ENCODE results near the gene IGSF3.

The IGSF3 gene

DNA sequence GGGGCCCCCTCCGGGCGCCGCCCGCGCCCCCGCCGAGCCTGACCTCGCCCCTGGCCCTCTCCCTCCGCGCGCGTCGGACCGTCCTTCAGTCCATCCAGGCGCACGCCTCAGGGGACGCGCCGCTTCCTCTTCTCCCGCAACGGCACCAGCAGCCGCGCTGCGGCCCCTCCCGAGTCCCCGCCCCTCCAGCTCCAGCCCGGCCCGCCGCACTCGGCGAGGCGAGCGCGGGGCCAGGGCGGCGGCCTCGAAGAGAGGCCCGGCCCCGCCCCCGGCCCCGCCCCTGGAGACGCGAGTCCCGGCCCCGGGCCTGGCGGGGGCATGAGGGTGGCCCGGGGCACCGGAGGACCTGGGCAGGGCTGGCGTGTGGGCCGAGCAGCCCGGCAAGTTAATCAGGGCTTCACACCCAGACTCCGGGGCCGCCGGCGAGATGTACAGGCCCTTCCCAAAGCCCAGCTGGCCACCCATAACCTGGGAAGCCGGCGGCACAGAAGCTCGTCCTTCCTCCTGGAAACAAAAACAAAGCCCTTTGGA, at the start of gene IGSF3:
IGSF3 (minus strand) TSS at position 159 of the 531 bp plus-strand sequence. CDS start 1,407 bp downstream, outside the sequence.
- DNase-seq (ENCODE audit: low spot score) = no peak

DNA sequence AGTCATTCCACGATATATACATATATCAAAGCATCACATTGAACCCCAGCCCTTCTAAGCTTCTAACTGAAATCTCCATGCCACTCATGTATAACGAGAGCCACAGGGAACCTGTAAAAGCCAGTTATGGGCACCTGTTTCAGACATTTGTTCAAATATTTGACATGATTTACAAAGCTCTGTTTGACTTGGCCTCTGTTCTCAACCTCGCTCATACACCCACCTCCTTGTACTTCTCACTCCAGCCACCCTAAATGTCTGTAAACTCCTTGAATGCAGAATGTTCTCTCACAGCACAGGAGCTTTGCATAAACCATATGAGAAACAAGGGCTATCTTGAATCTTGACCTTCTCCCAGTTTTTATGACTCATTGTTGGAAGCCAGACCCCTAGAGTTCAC, 49.8 kb upstream of the IGSF3 start:
- DNase-seq (ENCODE audit: low spot score) = no peak

DNA sequence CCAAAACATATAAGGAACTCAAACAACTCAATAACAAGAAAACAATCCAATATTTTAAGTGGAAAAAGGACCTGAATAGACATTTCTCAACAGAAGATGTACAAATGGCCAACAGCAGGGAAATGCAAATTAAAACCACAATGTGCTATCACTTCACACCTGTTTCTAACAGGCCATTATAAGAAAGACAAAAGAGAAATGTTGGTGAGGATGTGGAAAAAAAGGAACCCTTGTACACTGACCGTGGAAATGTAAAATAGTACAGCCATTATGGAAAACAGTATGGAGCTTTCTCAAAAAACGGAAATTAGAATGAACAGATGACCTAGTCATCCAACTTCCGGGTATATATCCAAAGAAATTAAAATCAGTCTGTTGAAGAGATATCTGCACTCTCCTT, 48.9 kb upstream of the IGSF3 start:
- no peak for DNase-seq (ENCODE audit: low spot score)

DNA sequence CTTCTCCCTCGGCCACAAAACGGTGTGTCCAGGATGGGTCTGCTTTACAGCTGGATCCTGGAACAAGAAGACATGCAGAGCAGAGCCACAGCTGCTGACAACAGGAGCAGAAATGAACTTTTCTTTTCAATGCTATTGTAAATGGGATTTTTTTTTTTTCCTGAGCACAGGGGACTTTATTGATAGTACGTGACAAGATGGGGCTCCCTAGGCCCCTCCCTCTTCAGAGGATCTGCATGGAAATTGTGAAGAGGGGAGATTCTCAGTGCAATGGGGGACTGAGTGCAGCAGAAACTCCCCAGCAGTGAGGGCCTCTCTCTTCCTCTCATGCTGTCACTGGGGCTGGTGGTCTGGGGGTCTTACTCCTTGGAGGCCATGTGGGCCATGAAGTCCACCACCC, 45.9 kb upstream of the IGSF3 start:
- no peak for DNase-seq (ENCODE audit: low spot score)

DNA sequence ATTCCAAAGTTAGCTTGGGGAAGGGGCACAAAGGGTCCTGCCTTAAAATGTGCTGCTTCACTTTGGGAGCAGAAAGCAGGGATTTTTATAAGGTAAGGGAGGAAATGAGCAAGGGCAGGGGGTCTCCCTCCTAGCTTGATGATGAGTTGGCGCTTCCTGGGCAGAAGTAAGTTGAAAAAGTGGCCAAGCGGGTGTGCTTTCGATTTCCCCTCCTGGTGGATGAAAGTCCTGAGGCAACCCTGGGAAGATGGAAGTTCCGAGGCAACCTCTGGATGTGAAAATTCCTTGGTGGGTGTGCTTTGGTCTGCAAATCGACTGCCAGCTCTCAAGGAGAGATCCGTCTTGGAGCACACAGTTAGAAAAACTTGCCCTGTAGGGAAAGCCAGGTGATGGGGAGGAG, 45.0 kb upstream of the IGSF3 start:
- DNase-seq (ENCODE audit: low spot score) = no peak

DNA sequence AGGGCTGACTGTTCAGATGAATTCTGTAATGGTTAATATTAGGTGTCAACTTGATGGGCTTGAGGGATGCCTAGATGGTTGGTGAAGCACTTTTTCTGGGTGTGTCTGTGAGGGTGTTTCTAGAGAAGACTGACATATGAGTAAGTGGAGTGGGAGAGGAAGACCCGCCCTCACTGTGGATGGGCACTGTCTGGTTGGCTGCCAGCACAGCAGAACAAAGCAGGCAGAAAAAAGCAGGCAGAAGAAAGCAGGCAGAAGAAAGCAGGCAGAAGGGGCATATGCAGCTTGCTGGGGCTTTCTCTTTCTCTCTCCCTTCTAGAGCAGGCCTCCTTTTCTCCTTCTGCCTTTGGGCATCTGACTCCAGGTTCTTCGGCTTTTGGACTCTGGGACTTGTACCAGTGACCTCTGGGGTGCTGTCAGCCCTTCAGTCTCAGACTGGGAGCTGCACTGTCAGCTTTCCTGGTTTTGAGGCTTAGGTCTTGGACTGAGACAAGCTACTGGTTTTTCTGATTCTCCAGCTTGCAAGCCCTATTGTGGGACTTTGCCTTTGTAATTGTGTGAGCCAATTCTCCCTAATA, 43.8 kb upstream of the IGSF3 start:
- DNase-seq (ENCODE audit: low spot score) = no peak

DNA sequence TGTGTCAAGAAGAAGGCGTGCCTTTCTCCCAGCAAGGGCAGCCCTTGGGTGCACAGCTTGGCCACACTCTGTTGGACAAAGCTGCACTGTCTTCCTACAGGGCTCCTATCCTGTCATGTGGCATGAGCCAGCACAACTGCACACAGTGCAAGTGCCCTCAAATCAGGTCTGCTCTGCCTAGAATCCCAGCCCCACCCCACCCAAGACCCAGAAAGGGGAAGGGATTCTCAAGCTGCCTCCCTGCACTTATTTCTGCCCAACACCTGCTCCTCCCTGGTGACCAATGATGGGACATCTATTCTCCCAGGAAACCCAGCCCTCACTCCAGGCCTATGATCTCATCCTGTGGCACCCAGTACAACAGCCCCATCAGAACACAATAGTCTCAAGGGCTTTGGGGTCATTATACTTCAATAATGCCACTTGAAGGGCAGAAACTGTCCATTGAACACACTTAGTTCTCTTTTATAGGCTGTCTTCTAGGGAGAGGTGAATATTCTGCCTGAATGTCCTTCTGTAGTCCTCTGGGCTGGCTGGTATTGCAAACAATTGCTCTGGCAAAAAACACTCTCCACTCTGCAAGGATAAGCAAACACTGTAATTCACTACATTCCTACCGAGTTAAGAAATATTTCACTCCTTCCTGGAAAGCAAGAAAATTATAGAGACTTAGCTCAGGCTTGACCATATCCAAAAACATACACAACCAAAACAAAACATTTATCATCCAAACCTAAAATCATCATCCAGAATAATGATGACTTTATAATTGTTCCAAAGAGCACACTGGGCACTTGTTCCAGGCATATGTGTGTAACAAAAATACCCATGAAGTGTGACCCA, 43.1 kb upstream of the IGSF3 start:
- no peak for DNase-seq (ENCODE audit: low spot score)

DNA sequence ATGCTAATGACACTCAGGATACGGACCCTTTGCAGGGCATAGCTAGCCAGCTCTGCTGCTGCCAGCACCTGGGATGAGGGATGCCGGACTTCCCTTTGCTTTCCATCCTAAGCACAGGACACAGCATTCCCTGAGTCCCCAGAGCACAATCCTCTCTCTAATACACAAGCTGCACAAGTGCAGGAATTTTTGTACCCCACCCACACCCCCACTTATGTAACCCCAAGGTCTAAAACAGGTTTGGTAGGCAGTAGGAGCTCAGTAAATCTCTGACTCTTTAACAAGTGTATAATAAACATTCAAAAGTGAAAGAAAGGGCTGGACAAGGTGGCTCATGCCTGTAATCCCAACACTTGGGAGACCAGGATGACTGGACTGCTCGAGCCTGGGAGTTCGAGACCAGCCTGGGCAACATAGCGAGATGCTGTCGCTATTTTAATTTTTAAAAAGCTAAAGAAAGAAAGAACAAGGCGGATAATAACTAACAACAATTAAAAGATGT, 42.2 kb upstream of the IGSF3 start:
- no peak for DNase-seq (ENCODE audit: low spot score)

DNA sequence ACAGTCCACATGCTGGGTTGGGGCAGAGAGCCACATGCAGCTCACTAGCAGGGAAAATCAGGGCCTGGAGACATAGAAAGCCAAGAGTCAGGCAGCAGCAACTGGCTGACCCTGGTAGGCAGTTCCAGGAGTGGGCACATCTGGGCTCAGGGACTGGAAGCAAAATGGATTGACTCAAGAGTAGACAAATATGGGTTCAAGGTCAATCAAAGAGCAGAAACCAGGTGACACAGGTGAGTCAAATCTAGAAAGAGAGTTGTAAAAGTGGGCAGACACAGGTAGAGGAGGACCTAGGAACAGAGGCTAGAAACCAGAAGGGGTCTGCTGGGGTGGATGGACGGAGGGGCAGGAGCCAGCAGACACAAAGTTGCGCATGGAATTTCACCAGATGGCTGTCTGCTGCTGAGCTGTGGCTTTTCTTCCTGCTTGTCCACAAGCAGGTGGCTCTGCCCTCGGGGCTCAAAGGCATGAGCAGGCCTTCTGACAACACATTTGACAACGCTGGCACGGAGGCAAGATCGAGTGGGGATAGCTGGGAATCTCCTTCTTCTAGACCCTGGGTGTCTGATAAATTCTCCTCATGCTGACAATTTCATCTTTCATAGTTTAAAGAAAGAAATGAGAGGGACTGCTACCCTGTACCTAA, 40.8 kb upstream of the IGSF3 start:
- DNase-seq (ENCODE audit: low spot score) = no peak

DNA sequence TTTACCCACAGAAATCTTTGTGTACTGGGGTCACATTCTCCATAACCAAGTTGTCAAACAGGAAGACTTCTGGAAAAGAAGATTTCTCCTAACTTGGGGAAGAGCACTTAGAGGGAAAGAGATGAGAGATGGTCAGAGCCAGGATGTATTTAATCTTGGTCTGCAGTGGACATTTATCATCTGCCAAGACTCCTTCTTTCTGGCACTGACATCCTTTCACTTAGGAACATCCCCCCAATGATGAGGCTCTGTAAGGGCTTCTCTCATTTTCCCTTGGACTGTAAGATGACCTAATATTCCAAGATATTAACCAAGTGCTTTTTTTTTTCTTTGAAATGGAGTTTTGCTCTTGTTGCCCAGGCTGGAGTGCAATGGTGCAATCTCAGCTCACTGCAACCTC, 39.3 kb upstream of the IGSF3 start:
- no peak for DNase-seq (ENCODE audit: low spot score)

DNA sequence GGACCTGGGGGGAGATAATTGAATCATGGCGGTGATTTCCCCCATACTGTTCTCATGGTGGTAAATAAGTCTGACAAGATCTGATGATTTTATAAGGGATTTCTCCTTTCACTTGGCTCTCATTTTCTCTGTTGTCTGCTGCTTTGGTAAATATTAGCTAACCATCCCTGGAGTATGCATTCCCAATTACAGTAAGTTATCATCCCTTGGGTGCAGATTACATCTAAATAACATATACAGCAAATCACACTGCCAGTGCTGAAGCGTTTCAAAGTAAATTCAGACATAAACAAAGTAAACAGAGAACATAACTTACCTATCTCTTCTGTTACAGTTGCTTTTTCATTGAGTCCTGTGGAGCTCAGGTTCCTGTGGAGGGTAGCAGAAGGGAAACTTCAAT, 38.6 kb upstream of the IGSF3 start:
- no peak for DNase-seq (ENCODE audit: low spot score)

DNA sequence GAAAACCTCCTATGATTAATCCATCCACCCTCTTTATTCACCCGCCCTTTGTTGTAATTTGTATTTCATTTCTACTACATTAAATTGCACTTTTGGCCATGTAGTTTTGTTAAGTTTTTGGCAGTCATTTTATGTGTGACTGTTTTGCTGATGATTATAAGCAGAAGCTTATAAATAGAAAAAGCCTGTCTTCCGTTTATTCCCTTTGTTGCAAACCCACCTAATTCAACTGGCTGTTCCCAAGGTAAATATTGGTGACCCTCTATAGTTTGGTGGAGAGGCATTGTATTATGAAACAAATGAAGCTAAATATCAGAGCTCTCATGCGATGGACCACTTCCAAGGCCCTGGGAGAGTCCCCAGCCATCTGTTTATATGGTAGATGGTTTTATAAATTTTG, 36.7 kb upstream of the IGSF3 start:
- no peak for DNase-seq (ENCODE audit: low spot score)

DNA sequence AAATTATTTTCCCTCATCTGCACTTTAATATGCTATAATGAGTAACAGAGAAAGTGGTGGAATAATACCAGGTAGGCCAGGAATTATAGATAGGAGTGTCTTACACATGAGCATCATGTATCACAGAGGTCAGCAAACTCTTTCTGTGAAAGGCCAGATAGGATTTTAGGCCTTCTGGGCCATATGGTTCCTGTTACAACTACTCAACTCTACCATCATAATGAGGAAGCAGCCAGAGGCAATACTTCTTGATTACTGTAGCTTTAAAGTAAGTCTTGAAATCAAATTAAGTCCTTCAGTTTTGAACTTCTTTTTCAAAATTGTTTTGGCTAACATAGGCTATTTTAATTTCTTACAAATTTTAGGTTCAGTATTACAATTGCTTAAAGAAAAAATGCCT, 32.1 kb upstream of the IGSF3 start:
- DNase-seq (ENCODE audit: low spot score) = no peak

DNA sequence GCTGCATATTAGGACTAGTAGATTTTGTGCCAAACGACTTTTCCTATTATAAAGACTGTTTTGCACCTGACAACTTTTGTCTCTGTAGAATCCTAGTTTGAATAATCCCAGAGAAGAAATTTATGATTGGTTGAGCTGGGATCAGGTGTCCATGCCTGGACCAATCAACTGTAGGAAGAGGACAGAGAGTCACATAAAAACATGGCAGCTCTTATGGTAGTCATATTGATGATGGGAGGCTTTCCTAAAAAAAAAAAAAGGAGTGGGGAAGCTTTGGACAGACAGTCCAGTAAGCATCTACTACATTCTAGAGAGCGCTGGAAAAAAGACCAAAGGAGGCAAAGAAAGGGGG, 30.7 kb upstream of the IGSF3 start:
- no peak for DNase-seq (ENCODE audit: low spot score)

DNA sequence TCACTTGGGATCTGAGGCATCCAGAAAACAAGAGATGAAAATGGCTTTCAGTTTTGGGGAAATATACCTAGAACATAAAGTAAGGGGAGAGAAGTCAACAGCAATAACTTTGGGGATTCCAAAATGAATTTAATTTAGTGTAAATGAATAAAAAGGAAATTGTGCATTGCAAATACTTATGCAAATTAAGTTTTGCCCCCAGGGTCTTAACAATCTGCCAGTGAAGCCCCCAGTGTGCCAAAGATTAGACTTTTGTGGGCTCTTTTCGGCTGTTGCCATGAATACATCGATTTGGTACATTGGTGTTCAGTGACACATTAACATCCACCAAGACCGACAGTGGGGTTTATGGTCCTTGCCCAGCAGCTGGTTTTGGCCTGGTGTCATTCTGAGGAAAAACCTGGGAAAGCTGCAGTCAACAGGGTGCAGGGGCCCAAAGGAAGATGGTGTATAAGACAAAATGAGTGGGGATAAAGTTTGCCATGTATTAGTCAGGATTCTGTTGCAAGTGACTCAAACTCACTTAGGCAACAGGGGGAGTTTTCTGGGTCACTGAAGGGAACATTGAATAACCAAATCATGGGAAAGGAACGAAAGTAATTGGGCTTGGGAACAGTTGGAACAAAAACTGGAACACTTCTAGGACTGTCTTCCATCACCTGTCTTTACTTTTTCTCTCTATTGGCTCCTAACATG, 30.2 kb upstream of the IGSF3 start:
- DNase-seq (ENCODE audit: low spot score) = no peak

DNA sequence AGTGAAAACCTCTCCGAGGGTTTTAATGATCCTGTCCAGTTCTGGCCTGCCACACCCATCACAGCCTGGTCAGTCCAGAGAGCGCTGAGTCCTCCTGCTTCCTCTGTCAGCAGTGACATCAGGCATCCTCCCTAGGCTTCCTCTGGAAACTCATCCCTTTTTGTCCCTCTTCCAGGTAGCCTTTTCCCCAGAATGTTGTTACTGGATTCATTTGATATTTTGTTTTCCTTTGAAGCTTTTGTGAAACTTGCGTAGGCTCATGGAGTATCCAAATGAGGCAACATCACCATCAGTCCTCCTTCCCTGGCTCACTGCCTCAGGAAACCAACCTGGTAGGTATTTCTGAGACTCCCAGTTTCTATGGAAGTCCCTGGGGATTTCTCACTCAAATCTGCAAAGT, 27.0 kb upstream of the IGSF3 start:
- no peak for DNase-seq (ENCODE audit: low spot score)

DNA sequence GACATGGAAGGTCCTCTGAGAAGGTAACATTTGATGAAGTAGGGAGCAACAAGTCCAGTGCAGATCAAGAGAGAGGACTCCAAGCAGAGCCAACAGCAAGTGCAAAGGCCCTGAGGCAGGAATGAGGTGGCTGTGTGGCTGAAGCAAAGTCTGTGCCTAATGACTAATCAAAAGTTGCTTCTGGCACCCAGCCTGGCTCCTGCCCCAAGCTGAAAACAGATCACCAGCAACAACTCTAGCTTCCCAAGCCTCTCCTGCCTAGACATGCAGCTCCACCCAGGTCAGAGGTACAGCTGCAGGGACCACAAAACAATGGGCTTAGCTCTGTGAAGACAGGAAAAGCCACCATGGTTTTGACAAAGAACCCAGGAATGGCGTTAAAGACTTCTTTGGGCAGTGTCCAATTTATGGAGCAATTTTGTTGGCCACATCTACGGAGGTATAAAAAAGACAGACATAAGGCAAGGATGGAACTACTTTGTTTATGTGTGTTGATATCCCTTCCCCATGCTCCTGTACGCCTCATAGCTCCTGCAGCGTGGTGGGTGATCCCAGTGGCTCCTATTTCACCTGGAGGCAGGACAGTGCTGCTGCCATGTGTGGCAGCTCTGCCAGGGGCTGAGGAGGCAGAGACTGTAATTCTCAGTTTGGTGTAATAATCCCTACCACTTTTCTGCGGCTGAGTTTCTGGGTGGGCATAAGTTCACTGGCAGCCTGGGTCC, 26.4 kb upstream of the IGSF3 start:
- no peak for DNase-seq (ENCODE audit: low spot score)

DNA sequence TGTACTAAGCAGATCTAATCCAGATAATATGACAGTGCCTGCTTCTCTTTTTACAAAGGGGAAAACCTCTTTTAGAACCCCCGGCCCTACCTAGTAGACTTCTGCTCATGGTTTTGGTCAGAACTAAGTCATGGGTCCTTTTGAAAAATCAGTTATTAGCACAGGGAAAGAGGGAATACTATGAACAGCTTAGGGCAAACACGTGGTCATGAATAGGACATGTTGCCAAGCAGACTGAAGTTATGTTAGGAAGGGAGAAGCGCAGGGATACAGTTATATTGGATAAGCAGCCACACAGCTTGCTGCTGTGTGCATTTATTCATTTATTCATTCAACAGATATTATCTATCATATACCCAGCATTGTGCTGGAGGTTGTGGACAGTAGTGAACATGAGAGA, 25.3 kb upstream of the IGSF3 start:
- no peak for DNase-seq (ENCODE audit: low spot score)

DNA sequence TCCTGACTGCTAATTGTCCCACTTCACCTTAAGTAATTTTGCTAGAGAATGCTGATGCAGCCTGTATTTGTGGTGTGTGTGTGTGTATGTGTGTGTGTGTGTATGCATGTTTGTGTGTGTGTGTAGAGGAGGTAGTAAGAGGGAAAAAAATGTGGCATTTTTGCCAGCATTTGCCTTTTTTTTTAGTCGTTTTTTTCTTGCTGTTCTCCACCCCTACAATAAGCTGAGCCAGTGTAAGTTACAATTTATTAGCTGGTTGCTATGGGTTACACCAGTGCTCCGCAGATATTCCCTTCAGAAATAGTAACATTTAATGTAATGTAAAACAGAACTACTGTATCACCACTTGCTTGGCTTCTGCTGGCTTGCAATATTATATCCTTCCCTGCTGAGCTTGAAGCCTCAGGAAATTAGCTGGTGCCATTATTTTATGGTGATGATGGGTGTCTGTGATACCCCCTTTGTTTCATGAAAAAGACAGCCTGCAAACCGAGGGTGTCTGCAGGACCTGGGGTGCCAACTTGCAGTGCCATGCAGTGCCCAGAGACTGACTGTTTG, 23.4 kb upstream of the IGSF3 start:
- no peak for DNase-seq (ENCODE audit: low spot score)

DNA sequence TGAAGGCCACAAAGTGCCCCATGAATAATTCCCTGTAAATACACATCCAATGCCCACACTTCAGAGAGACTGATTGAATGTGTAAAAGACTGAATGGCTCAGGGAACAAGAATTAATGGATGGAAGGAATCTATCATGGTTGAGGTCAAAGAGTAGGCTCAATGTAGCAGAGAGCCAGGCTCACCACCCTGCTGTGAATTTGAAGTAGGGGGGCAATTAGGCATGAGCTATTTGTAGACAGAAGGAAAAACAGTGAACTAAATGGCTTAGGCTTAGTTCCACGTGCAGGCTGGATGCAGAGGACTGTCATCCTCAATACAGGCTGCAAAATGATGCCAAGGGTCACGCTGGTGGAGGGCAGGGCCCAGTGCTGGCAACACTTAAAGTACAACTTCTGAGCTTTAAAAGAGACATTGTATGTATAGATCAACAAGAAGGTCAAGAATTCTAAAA, 22.9 kb upstream of the IGSF3 start:
- no peak for DNase-seq (ENCODE audit: low spot score)

DNA sequence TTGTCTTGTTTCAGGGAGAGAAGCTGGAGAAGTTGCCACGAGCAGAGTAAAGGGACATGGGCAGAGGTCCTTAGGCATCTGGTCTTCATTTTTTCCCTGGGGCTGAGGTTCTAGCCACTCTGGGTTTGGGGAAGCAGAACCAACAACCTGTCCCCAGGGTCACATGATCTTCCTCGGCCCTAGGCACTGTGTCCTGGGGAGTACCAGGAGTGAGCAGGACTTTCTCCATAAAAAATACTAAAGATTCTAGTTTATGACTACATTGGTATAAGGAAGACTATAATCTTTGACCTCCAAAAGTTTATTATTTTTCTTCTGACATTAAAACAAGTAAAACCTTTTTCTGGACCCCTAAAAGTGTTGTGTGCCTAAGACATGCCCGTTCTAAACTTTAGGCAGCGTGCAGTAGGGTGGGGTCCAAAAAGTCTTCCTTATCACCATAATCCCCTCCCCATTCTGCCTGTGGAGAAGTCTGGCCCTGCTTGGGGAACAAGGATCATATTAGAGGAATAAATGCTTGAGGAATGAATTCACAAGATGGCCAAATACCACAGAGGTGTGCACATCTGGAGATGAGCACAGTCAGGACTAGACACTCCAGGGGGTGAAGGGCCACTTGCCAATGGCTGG, 19.3 kb upstream of the IGSF3 start:
- DNase-seq (ENCODE audit: low spot score) = no peak
